ENCODE results near the gene CHD9NB.

Gene CHD9NB

GRCh38 chr16:53024045-53024444 lies 28.7 kb downstream of the CHD9NB start:
- TF ChIP-seq POLR2AphosphoS5 (IDR thresholded peaks at IDR 0.05; ENCODE audit: low read depth), result no peak
- no peak for TF ChIP-seq REST (IDR thresholded peaks at IDR 0.05; ENCODE audit: insufficient replicate concordance, low read depth)
- no peak for TF ChIP-seq CTCF (IDR thresholded peaks at IDR 0.05; ENCODE audit: insufficient read depth, low read length)
- no peak for TF ChIP-seq GABPA (IDR thresholded peaks at IDR 0.05; ENCODE audit: low read depth)
- no peak for TF ChIP-seq SPI1 (IDR thresholded peaks at IDR 0.05; ENCODE audit: borderline replicate concordance, low read depth)
- Histone ChIP-seq H3K4me3 (replicated peaks; ENCODE audit: insufficient read depth, low read length) (no peak overlapping the region), H3K27me3 (ENCODE audit: insufficient read depth, poor library complexity, severe bottlenecking) (no peaks in the 10 kb centered on the region), H3K27ac (replicated peaks) (no peak overlapping the region)
- no peak for DNase-seq (ENCODE audit: low read depth in 1 of 2, low spot score in 1 of 2)

- Histone ChIP-seq H3K27ac (replicated peaks) (no peak overlapping the region), H3K4me3 (replicated peaks; ENCODE audit: insufficient read depth, low read length) (no peak overlapping the region), H3K27me3 (ENCODE audit: insufficient read depth, poor library complexity, severe bottlenecking) (no peaks in the 10 kb centered on the region)
- peak; percentile 7 for TF ChIP-seq CTCF (IDR thresholded peaks at IDR 0.05; ENCODE audit: insufficient read depth, low read length)
- TF ChIP-seq GABPA (IDR thresholded peaks at IDR 0.05; ENCODE audit: low read depth), result no peak
- peak in 1 of 2 experiments; percentile 21 for DNase-seq (ENCODE audit: low read depth in 1 of 2, low spot score in 1 of 2)
Measured at GRCh38 chr16:53022374-53022773, 30.3 kb downstream of the CHD9NB start.

- DNase-seq (ENCODE audit: low read depth in 1 of 2, low spot score in 1 of 2), result no peak
- Histone ChIP-seq H3K27ac (replicated peaks) (no peak overlapping the region), H3K4me3 (replicated peaks; ENCODE audit: insufficient read depth, low read length) (no peak overlapping the region), H3K27me3 (ENCODE audit: insufficient read depth, poor library complexity, severe bottlenecking) (no peaks in the 10 kb centered on the region)
- no peak for TF ChIP-seq SPI1 (IDR thresholded peaks at IDR 0.05; ENCODE audit: borderline replicate concordance, low read depth)
- TF ChIP-seq POLR2AphosphoS5 (IDR thresholded peaks at IDR 0.05; ENCODE audit: low read depth), result no peak
- TF ChIP-seq REST (IDR thresholded peaks at IDR 0.05; ENCODE audit: insufficient replicate concordance, low read depth), result no peak
- no peak for TF ChIP-seq GABPA (IDR thresholded peaks at IDR 0.05; ENCODE audit: low read depth)
- TF ChIP-seq CTCF (IDR thresholded peaks at IDR 0.05; ENCODE audit: insufficient read depth, low read length), result no peak
Measured at GRCh38 chr16:53018834-53019416, 33.8 kb downstream of the CHD9NB start.

GRCh38 chr16:53014287-53014686 lies 38.4 kb downstream of the CHD9NB start:
- no peaks in the 10 kb centered on the region for H3K27me3 ChIP-seq (ENCODE audit: insufficient read depth, poor library complexity, severe bottlenecking)
- no peak overlapping the region for H3K27ac ChIP-seq (replicated peaks)
- TF ChIP-seq GABPA (IDR thresholded peaks at IDR 0.05; ENCODE audit: low read depth), result no peak
- no peak for TF ChIP-seq CTCF (IDR thresholded peaks at IDR 0.05; ENCODE audit: insufficient read depth, low read length)
- no peak for TF ChIP-seq SPI1 (IDR thresholded peaks at IDR 0.05; ENCODE audit: borderline replicate concordance, low read depth)
- no peak for TF ChIP-seq POLR2AphosphoS5 (IDR thresholded peaks at IDR 0.05; ENCODE audit: low read depth)
- TF ChIP-seq REST (IDR thresholded peaks at IDR 0.05; ENCODE audit: insufficient replicate concordance, low read depth), result no peak

More at GRCh38 chr16:53014287-53014686, 38.4 kb downstream of the CHD9NB start:
- no peak overlapping the region for H3K4me3 ChIP-seq (replicated peaks; ENCODE audit: insufficient read depth, low read length)
- DNase-seq (ENCODE audit: low read depth in 1 of 2, low spot score in 1 of 2), result no peak
